ENCODE measurements around the gene TRIM63.

- TF ChIP-seq CTCF (IDR thresholded peaks at IDR 0.05; ENCODE audit: low read depth, low read length) (no peak), POLR2A (IDR thresholded peaks at IDR 0.05; ENCODE audit: extremely low read depth, insufficient read length) (no peak), MYC (IDR thresholded peaks at IDR 0.05; ENCODE audit: low read depth, low read length) (no peak)
- TF ChIP-seq, protein P1, sequence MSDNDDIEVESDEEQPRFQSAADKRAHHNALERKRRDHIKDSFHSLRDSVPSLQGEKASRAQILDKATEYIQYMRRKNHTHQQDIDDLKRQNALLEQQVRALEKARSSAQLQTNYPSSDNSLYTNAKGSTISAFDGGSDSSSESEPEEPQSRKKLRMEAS (IDR thresholded peaks at IDR 0.05; ENCODE audit: low read depth, low read length), result no peak
Observed at GRCh38 chr1:26046246-26047095, 21.0 kb downstream of the TRIM63 start.
